Omental fat pad (tissue), 4 donors: Measurements from ENCODE around the gene ASMTL. TPM values are rescaled to one million over a fixed set of nuclear protein-coding genes. Genes with fewer than 3 reads are reported as not detected.

Experiments
- ATAC-seq: fragments of 150-250 bp; one replicate; pipeline ENCODE4 v1.9.1; 2016; ENCODE audit warnings: mild to moderate bottlenecking, moderate library complexity; ENCODE audit not compliant: low FRiP score
- DNase-seq: peaks from one replicate; pipeline ENCODE4 v3.0.0-alpha.2; 2019; ENCODE audit warnings: low spot score
- total RNA-seq, 4 donors: library from RNA; depleted of rRNA; stranded (reverse); fragments of >200 nt; gene quantifications; one replicate each; pipeline ENCODE4 v1.1.0, GENCODE V29; 2016
- TF ChIP-seq, protein P1 (sequence below), 3 donors: fragments of 450-650 bp; IDR thresholded peaks; one replicate each; pipeline ENCODE4 v1.5.1; 2016 to 2017; ENCODE audit warnings: antibody characterized with exemption in 3 of 3, mild to moderate bottlenecking in 3 of 3, moderate library complexity in 2 of 3

Gene ASMTL
- total RNA-seq, 4 donors from 2014 or later, result 17.9 to 27.3 (median 21.8) TPM

DNA sequence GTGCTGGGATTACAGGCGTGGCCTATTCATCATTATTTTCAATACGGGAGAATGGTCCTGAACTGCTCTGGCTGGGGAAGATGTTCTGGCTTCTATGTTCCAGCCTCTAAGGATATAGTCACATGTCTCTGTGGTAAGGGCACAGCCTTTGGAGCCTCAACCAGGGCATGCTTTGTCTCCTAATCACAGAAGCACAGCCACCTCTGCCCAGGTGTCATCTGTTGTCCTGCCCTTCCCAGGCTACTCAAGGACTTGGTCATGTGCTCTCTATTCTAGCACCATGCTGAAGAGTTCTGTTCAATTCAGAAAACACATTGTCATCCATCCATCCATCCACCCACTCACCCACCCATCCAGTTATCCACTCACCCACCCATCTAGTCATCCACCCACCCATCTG lies 29.5 kb downstream of the ASMTL start:
- TF ChIP-seq, protein P1, sequence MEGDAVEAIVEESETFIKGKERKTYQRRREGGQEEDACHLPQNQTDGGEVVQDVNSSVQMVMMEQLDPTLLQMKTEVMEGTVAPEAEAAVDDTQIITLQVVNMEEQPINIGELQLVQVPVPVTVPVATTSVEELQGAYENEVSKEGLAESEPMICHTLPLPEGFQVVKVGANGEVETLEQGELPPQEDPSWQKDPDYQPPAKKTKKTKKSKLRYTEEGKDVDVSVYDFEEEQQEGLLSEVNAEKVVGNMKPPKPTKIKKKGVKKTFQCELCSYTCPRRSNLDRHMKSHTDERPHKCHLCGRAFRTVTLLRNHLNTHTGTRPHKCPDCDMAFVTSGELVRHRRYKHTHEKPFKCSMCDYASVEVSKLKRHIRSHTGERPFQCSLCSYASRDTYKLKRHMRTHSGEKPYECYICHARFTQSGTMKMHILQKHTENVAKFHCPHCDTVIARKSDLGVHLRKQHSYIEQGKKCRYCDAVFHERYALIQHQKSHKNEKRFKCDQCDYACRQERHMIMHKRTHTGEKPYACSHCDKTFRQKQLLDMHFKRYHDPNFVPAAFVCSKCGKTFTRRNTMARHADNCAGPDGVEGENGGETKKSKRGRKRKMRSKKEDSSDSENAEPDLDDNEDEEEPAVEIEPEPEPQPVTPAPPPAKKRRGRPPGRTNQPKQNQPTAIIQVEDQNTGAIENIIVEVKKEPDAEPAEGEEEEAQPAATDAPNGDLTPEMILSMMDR (IDR thresholded peaks at IDR 0.05), result no peak
- no peak for ATAC-seq
- no peak for DNase-seq

DNA sequence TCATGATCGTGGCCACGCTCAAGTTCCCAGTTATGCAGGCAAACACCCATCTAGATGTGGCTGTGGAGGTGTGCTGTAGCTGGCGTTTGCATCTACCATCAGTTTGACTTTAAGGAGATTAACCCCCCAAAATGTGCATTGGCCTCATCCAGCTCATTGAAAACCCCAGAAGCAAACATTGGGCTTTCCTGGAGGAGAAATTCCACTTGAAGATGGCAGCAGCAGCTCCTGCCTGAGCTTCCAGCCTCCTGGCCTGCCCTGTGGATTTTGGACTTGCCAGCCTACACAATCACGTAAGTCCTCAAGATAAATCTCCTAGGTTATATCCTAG lies 30.6 kb downstream of the ASMTL start:
- ATAC-seq, result no peak
- no peak for DNase-seq
- TF ChIP-seq, protein P1 (IDR thresholded peaks at IDR 0.05), result no peak

DNA sequence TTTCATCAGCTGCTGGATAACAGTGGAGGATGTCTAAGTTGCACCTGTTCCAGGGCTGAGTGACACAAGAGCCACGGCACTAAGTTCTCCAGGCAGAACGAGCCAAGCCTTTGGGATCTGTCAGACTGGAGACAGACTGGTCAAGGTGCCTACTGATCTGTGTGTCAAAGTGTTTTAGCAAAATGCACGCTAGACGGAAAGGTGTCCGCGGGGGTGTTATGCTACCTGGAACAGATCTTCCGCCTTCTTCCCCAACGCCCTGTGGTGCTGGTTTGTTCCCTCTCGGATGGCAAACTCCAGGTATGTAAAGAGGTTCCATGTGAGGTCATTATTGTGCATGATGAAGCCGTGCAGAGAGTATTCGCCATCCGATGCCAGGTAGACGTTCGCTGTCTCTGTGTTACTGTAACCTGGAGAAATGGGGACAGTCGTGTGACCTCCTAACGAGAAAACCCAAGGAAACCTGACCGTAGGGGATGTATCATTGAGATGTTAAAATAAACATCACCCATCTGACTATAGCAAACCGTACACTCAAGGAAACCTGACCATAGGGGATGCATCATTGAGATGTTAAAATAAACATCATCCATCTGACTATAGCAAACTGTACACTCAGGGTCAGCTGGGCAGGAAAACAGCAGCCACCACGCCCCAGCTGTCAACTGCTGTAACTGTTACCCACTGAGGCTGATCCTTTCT lies 31.1 kb downstream of the ASMTL start:
- DNase-seq (no peak), ATAC-seq (no peak)
- TF ChIP-seq, protein P1 (IDR thresholded peaks at IDR 0.05), result no peak

DNA sequence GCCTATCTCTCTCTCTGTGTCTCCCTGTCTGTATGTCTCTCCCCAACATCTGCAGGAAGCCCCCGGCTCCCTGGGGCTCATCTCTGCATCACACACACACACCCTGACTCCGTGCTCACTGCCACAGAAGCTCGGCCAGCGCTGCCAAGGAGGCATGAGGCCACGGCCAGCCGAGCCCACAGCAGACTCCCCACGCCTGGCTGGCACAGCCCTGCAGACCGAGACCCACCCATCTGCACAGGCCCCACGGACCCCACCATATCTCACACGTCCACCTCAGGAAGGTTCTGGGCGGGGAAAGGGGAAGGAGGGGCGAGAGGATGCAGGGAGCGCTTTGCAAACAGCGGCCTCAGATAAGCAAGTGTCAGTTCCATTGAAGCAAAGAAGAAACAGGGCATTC lies 32.3 kb downstream of the ASMTL start:
- no peak for DNase-seq
- TF ChIP-seq, protein P1 (IDR thresholded peaks at IDR 0.05), result no peak
- ATAC-seq, result no peak

DNA sequence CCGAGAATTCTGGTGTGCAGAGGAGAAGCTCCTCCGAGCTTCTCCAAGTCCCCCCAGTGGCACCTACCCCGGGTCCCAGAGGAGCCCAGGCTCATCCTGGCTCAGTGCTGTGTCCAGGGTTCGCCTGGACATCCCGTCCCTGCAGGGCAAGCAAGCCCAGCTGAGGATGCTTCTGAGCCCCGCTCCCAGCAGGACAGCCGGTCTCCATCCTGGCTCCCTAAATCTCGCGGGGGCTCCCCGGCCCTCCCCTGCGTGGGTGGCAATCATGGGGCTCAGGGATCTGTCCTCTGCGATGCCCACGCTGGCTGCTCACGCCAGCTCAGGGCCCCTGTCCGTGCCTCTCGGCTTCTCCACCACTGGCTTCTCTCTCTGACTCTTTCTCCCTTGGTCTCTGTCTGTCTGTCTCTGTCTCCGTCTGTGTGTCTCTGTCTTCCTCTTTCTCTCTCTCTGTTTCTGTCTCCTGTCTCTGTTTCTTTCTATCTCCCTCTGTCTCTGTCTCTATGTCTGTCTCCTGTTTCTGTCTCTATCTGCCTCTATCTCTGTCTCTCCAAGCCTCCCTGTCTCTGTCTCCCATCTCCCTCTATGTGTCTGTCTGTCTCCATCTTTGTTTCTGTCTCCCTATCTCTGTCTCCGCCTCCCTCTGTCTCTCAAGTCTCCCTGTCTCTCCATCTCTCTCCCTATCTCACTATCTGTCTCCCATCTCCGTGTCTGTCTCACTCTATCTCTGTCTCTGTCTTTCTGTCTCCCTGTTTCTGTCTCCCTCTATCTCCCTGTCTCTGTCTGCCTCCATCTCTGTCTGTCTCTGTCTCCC lies 33.0 kb downstream of the ASMTL start:
- ATAC-seq (peak; percentile 14), DNase-seq (no peak)
- TF ChIP-seq, protein P1 (IDR thresholded peaks at IDR 0.05), result no peak

DNA sequence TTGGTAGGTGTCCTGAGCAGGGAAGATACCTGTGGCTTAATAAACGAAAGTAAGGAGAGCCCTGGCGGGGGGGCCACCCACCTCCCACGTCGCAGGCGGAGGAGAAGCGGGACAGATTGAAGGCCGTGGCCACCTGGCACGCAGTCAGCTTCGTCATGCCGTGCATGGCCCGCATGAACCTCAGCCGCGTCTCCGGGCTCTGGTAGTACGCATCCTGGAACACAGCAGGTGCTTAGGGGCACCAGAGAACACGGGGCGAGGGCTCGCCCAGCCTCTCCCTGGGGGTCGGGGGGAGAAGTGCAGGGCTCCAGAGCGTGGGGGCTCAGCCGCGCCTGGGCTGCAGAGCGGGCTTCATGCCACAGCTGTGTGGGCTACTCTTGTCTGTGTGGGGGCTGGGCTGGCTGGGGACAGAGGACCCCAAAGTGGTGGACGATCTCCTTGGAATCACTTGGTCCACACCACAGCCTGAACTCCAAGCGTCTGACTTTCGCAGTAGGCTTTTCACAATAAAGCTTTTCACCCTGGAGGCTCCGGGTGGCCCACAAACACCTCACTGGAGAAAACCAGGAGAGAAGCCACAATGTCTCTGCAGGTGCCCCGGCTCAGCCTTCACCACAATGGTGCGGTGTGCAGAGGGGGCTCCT lies 33.7 kb downstream of the ASMTL start:
- TF ChIP-seq, protein P1 (IDR thresholded peaks at IDR 0.05), result no peak
- peak; percentile 21 for ATAC-seq
- no peak for DNase-seq
